NB4 (cell line): ENCODE results near the gene RBM17.

Experiments
- MYC ChIP-seq: IDR thresholded peaks from 2 replicates; pipeline ENCODE4 v1.6.1; 2011; ENCODE audit warnings: low read depth, low read length
- POLR2A ChIP-seq: IDR thresholded peaks from 2 replicates; pipeline ENCODE4 v1.6.1; 2011; ENCODE audit warnings: mild to moderate bottlenecking; ENCODE audit not compliant: insufficient read length; ENCODE audit errors: extremely low read depth
- TF ChIP-seq, protein P1 (sequence below): IDR thresholded peaks from one replicate; pipeline ENCODE4 v1.5.1; 2012; ENCODE audit warnings: low read depth, low read length

- TF ChIP-seq, protein P1, sequence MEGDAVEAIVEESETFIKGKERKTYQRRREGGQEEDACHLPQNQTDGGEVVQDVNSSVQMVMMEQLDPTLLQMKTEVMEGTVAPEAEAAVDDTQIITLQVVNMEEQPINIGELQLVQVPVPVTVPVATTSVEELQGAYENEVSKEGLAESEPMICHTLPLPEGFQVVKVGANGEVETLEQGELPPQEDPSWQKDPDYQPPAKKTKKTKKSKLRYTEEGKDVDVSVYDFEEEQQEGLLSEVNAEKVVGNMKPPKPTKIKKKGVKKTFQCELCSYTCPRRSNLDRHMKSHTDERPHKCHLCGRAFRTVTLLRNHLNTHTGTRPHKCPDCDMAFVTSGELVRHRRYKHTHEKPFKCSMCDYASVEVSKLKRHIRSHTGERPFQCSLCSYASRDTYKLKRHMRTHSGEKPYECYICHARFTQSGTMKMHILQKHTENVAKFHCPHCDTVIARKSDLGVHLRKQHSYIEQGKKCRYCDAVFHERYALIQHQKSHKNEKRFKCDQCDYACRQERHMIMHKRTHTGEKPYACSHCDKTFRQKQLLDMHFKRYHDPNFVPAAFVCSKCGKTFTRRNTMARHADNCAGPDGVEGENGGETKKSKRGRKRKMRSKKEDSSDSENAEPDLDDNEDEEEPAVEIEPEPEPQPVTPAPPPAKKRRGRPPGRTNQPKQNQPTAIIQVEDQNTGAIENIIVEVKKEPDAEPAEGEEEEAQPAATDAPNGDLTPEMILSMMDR: no peak
- TF ChIP-seq POLR2A (no peak), MYC (no peak)
Measured at GRCh38 chr10:6146921-6147320, 58.1 kb downstream of the RBM17 start.
